H1 (cell line): Measurements from ENCODE around the gene DYRK1A. TPM values are rescaled to one million over a fixed set of nuclear protein-coding genes. Genes with fewer than 3 reads are reported as not detected.
A peak's percentile ranks its signal among the peaks of the same experiment; 100 is the strongest.

Experiments used
- CTCF ChIA-PET: fragments of 300-600 bp; sonication (Branson Sonifier 250); formaldehyde crosslinking; loops from one replicate; lab custom pipeline; 2021; ENCODE audit not compliant: partially characterized antibody; lab: Charles Lee
- POLR2A ChIA-PET: fragments of 300-600 bp; sonication (Branson Sonifier 250); formaldehyde crosslinking; loops from one replicate; lab custom pipeline; 2021; ENCODE audit warnings: inconsistent platforms; ENCODE audit not compliant: partially characterized antibody; lab: Charles Lee
- DNase-seq, 2 experiments: peaks; one replicate each; pipeline versions ENCODE4 v3.0.0 to v3.0.0-alpha.2; 2010 to 2022; ENCODE audit warnings: low spot score in 2 of 2, low read depth in 1 of 2, mixed read lengths in 1 of 2
- FAIRE-seq: peaks from 2 replicates; lab custom pipeline; 2011; peaks lifted over from hg19 to GRCh38; lab: Jason Lieb, UNC
- H2AFZ ChIP-seq: 2 replicates; pipeline ENCODE4 v1.8.1; 2012; ENCODE audit warnings: low read length, inconsistent platforms
- H2AK5ac ChIP-seq: 2 replicates; pipeline ENCODE4 v1.6.1; 2013; ENCODE audit warnings: low read depth, low read length
- H2BK120ac ChIP-seq: replicated peaks from 2 replicates; pipeline ENCODE3; 2013; ENCODE audit warnings: low read depth, low read length, inconsistent platforms
- H2BK12ac ChIP-seq: 2 replicates; pipeline ENCODE4 v1.6.1; 2013; ENCODE audit warnings: low read depth, low read length
- H2BK15ac ChIP-seq: 2 replicates; pipeline ENCODE4 v1.6.1; 2013; ENCODE audit warnings: low read length
- H2BK20ac ChIP-seq: 2 replicates; pipeline ENCODE4 v1.6.1; 2013; ENCODE audit warnings: low read length
- H2BK5ac ChIP-seq: 2 replicates; pipeline ENCODE4 v1.6.1; 2013; ENCODE audit warnings: low read depth, low read length
- H3K14ac ChIP-seq: 2 replicates; pipeline ENCODE4 v1.6.1; 2013; ENCODE audit warnings: inconsistent platforms; ENCODE audit not compliant: insufficient read length
- H3K18ac ChIP-seq: 2 replicates; pipeline ENCODE4 v1.6.1; 2013; ENCODE audit warnings: low read length; ENCODE audit errors: extremely low read depth
- H3K23ac ChIP-seq: 2 replicates; pipeline ENCODE4 v1.6.1; 2013; ENCODE audit warnings: inconsistent platforms; ENCODE audit not compliant: insufficient read length
- H3K23me2 ChIP-seq: 2 replicates; pipeline ENCODE4 v1.6.1; 2013; ENCODE audit warnings: low read depth, low read length
- H3K27ac ChIP-seq: 2 replicates; pipeline ENCODE4 v1.6.1; 2011; ENCODE audit warnings: low read depth, low read length, inconsistent platforms
- H3K27me3 ChIP-seq, 4 experiments: replicated peaks in 1 of 4; 1 replicate in 1 of 4; 2 replicates in 3 of 4; pipeline versions ENCODE4 v1.6.1 to v1.8.1; 2011 to 2013; ENCODE audit warnings: low read length in 3 of 4, mild to moderate bottlenecking in 3 of 4, inconsistent platforms in 2 of 4, mixed read lengths in 2 of 4, moderate library complexity in 1 of 4; ENCODE audit not compliant: control insufficient read depth in 3 of 4, insufficient read depth in 3 of 4; ENCODE audit errors: extremely low read depth in 1 of 4
- H3K36me3 ChIP-seq, 4 experiments: 2 replicates each; pipeline versions ENCODE4 v1.6.1 to v1.8.1; 2011 to 2013; ENCODE audit warnings: mild to moderate bottlenecking in 4 of 4, low read length in 3 of 4, moderate library complexity in 2 of 4, control low read depth in 1 of 4, inconsistent platforms in 1 of 4; ENCODE audit not compliant: insufficient read depth in 4 of 4, control insufficient read depth in 2 of 4
- H3K4ac ChIP-seq: replicated peaks from 2 replicates; pipeline ENCODE3; 2013; ENCODE audit warnings: low read length, low read depth, mixed read lengths, inconsistent platforms; ENCODE audit not compliant: insufficient read length
- H3K4me1 ChIP-seq, 4 experiments: replicated peaks in 1 of 4; 1 replicate in 1 of 4; 2 replicates in 3 of 4; pipeline versions ENCODE4 v1.6.1 to v1.8.1; 2011 to 2013; ENCODE audit warnings: low read length in 3 of 4, inconsistent platforms in 2 of 4, mixed read lengths in 1 of 4; ENCODE audit not compliant: insufficient read depth in 4 of 4, control insufficient read depth in 3 of 4
- H3K4me2 ChIP-seq, 2 experiments: 2 replicates each; pipeline versions ENCODE4 v1.6.1 to v1.8.1; 2011 to 2013; ENCODE audit warnings: low read depth in 2 of 2, low read length in 2 of 2, control low read depth in 1 of 2, inconsistent platforms in 1 of 2, mild to moderate bottlenecking in 1 of 2; ENCODE audit not compliant: insufficient read depth in 1 of 2
- H3K4me3 ChIP-seq, 4 experiments: fragments of 200-600, 300-600 bp in 1 of 4; sonication (generic), shearing (Covaris generic), sonication (Bioruptor Twin) in 1 of 4; 2 replicates each; pipeline versions ENCODE4 v1.5.1 to v1.8.1; 2011 to 2016; ENCODE audit warnings: low read length in 4 of 4, low read depth in 3 of 4, control low read depth in 2 of 4, inconsistent platforms in 2 of 4, mild to moderate bottlenecking in 2 of 4, mixed read lengths in 1 of 4, moderate library complexity in 1 of 4; ENCODE audit not compliant: insufficient read depth in 2 of 4; ENCODE audit errors: extremely low read depth in 1 of 4
- H3K56ac ChIP-seq: replicated peaks from 2 replicates; pipeline ENCODE3; 2013; ENCODE audit warnings: low read depth, mild to moderate bottlenecking, mixed read lengths, low read length, inconsistent platforms; ENCODE audit not compliant: insufficient read length
- H3K79me1 ChIP-seq: 2 replicates; pipeline ENCODE4 v1.6.1; 2013; ENCODE audit warnings: low read depth, low read length, control low read depth
- H3K79me2 ChIP-seq, 2 experiments: 2 replicates each; pipeline versions ENCODE4 v1.6.1 to v1.8.1; 2012 to 2013; ENCODE audit warnings: low read length in 2 of 2, mild to moderate bottlenecking in 2 of 2, inconsistent platforms in 1 of 2; ENCODE audit not compliant: insufficient read depth in 2 of 2, control insufficient read depth in 1 of 2
- H3K9ac ChIP-seq, 4 experiments: replicated peaks in 1 of 4; 1 replicate in 1 of 4; 2 replicates in 3 of 4; pipeline versions ENCODE4 v1.6.1 to v1.8.1; 2011 to 2013; ENCODE audit warnings: low read depth in 3 of 4, low read length in 3 of 4, control low read depth in 2 of 4, mild to moderate bottlenecking in 2 of 4, moderate library complexity in 2 of 4, inconsistent platforms in 1 of 4; ENCODE audit errors: extremely low read depth in 1 of 4
- H3K9me3 ChIP-seq, 2 experiments: 2 replicates each; pipeline versions ENCODE4 v1.6.1 to v1.8.1; 2012 to 2013; ENCODE audit warnings: mild to moderate bottlenecking in 2 of 2, moderate library complexity in 2 of 2, control low read depth in 1 of 2, inconsistent platforms in 1 of 2, low read depth in 1 of 2, low read length in 1 of 2, mixed read lengths in 1 of 2; ENCODE audit not compliant: insufficient read depth in 2 of 2
- H4K20me1 ChIP-seq, 2 experiments: replicated peaks in 1 of 2; 2 replicates each; pipeline versions ENCODE3 to v1.8.1; 2011 to 2013; ENCODE audit warnings: inconsistent platforms in 2 of 2, low read length in 2 of 2, mild to moderate bottlenecking in 1 of 2; ENCODE audit not compliant: insufficient read depth in 2 of 2, control insufficient read depth in 1 of 2
- H4K5ac ChIP-seq: 2 replicates; pipeline ENCODE4 v1.6.1; 2013; ENCODE audit warnings: low read length, low read depth, mixed read lengths, inconsistent platforms; ENCODE audit not compliant: insufficient read length
- H4K8ac ChIP-seq: 2 replicates; pipeline ENCODE4 v1.8.0; 2013; ENCODE audit warnings: mild to moderate bottlenecking, moderate library complexity, low read length, inconsistent platforms; ENCODE audit not compliant: insufficient read depth; ENCODE audit errors: extremely low read depth
- H4K91ac ChIP-seq: replicated peaks from 2 replicates; pipeline ENCODE3; 2013; ENCODE audit warnings: low read length, mixed read lengths, inconsistent platforms; ENCODE audit not compliant: insufficient read length
- PHF8 ChIP-seq: fragments of 200-600 bp; sonication (generic); conservative IDR thresholded peaks from 2 replicates; pipeline ENCODE4 v1.7.1; 2012; ENCODE audit warnings: low read depth, mild to moderate bottlenecking, inconsistent platforms, low read length, moderate library complexity
- RAD21 ChIP-seq, 2 experiments: IDR thresholded peaks in 1 of 2; conservative IDR thresholded peaks in 1 of 2; 2 replicates each; pipeline ENCODE4 v1.6.1; 2011; ENCODE audit warnings: low read depth in 2 of 2, low read length in 2 of 2, improper control_type of control experiment in 1 of 2, inconsistent platforms in 1 of 2, mild to moderate bottlenecking in 1 of 2, moderate library complexity in 1 of 2
- WGBS, 2 experiments: shearing (Covaris generic) in 1 of 2; methylation state at CpG; one replicate each; pipeline versions ENCODE4 v1.1.6 to v1.1.7; 2013 to 2015; ENCODE audit warnings: low lambda C conversion rate in 2 of 2, mixed read lengths in 2 of 2, inconsistent platforms in 1 of 2, low coverage in 1 of 2, missing lambda C conversion rate in 1 of 2; ENCODE audit not compliant: insufficient replicate concordance in 2 of 2, insufficient coverage in 1 of 2, insufficient read length in 1 of 2; ENCODE audit errors: extremely low coverage in 1 of 2, missing lambda C conversion rate in 1 of 2; 5-methylcytosine and 5-hydroxymethylcytosine counted together
- polyA plus RNA-seq, 7 experiments: library from polyadenylated mRNA; depleted of rRNA in 3 of 7; stranded (reverse) in 5 of 7; unstranded in 2 of 7; fragments of >200 nt in 5 of 7; fragments of 200-250 nt in 2 of 7; gene quantifications; 1 replicate in 5 of 7; 2 replicates in 1 of 7; 4 replicates in 1 of 7; pipeline versions ENCODE4 v1.2.1 to v1.2.3, GENCODE V29; 2011 to 2013; ENCODE audit warnings: missing spikeins in 2 of 7, mixed read lengths in 2 of 7
- total RNA-seq: library from RNA; stranded (reverse); fragmentation: NEBNext Ultra II Directional; extraction: Animal tissue kit (Norgen Biotek cat#: 25700); gene quantifications from 2 replicates; pipeline ENCODE4 v1.2.1, GENCODE V29; 2021

DYRK1A gene
- total and polyA plus RNA-seq, 2 of the 8 experiments (the other 6 are each of a cell fraction or from before 2014, with no cell fraction given) = 61.1 to 62.2 TPM

DNA sequence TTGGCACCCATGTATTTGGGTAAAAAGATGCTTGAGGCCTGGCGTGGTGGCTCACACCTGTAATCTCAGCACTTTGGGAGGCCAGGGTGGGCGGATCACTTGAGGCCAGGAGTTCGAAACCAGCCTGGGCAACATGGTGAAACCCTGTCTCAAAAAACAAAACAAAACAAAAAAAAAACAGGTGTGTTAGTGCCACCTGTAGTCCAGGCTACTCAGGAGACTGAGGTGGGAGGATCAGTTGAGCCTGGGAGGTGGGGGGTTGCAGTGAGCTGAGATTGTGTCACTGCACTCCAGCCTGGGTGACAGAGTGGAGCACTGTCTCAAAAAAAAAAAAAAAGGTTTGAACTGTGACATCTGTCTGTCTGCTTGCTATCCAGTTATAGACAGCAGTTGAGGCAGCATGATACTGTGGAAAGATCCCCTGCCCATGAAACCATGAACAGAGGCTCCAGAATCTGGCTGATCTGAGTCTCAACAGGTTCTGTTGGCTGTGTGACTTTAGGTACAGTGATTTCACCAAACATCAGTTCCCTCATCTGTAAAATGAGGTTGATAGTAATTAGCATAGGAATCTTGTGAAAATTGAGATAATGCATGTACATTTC lies 5.7 kb downstream of the DYRK1A start:
- Histone ChIP-seq H3K4ac (no peak overlapping the region), H2AFZ (no peak overlapping the region), H3K4me1 (peaks cover 0 to 3% (median 1%) of the 10 kb centered on the region in 4 experiments; a peak in 3 of 7 replicates), H2BK12ac (no peak overlapping the region), H4K91ac (no peak overlapping the region), H3K9ac (no peak overlapping the region), H2BK15ac (no peak overlapping the region), H3K23me2 (peaks cover 7% of the 10 kb centered on the region; the same call in 1 of the 2 replicates), H2BK120ac (no peak overlapping the region), H3K9me3 (no peaks in the 10 kb centered on the region), H2BK5ac (no peak overlapping the region), H3K4me3 (no peak overlapping the region), H4K5ac (no peak overlapping the region), H3K27me3 (no peaks in the 10 kb centered on the region), H2AK5ac (no peak overlapping the region), H4K20me1 (peaks cover 30 to 40% of the 10 kb centered on the region in 2 experiments), H3K4me2 (0 out of 4 replicates have a peak overlapping the region, but pooled peaks of 1 of the 2 experiments have one; percentile 20), H3K18ac (no peak overlapping the region), H3K36me3 (no peaks in the 10 kb centered on the region), H3K79me2 (peaks cover 88 to 97% of the 10 kb centered on the region in 2 experiments), H3K14ac (no peak overlapping the region), H3K56ac (no peak overlapping the region), H4K8ac (no peak overlapping the region), H3K79me1 (peaks cover 3% of the 10 kb centered on the region; the same call in 1 of the 2 replicates), H3K27ac (no peak overlapping the region), H2BK20ac (no peak overlapping the region), H3K23ac (no peak overlapping the region)
- WGBS, 2 experiments = 90% methylated on average over 3 of the region's 3 CpGs; no CpG with 5 or more reads in 1 of the 2 experiments
- TF ChIP-seq PHF8 (no peak), RAD21 (IDR thresholded peaks at IDR 0.05 in 1 of 2, conservative IDR thresholded peaks at IDR 0.05 in 1 of 2; ENCODE audit: low read depth in 2 of 2, low read length in 2 of 2) (peak in 1 of 2 experiments; percentile 10; a peak in 1 of 4 replicates)
- FAIRE-seq (no peak), DNase-seq (no peak)
- ChIA-PET CTCF (interaction anchor here (0.6 to 1.9 kb wide), 5 partner anchors 12 to 401 kb away, joined by 3 to 8 read pairs (median 5); no protein-coding TSS in a partner anchor), POLR2A (interaction anchor here (0.5 to 4.7 kb wide), 4 partner anchors 8 to 105 kb away, joined by 3 to 21 read pairs (median 5); partner anchors contain the start of gene VPS26C)
